SK-N-SH (cell line): ENCODE results near the gene KCNJ10. TPM values are rescaled to one million over a fixed set of nuclear protein-coding genes. Genes with fewer than 3 reads are reported as not detected.

Source experiments
- CTCF ChIA-PET: fragments of 300-600, 350-600 bp; formaldehyde crosslinking; extraction: SDS; loops from one replicate; lab custom pipeline; 2021; lab: Yijun Ruan, JAX
- POLR2A ChIA-PET: fragments of 350-600 bp; sonication (Branson Sonifier 250); formaldehyde crosslinking; extraction: SDS; loops from one replicate; lab custom pipeline; 2020; ENCODE audit warnings: antibody characterized with exemption, inconsistent platforms; lab: Yijun Ruan, JAX
- DNase-seq: peaks from one replicate; pipeline ENCODE4 v3.0.0; 2012
- H2AFZ ChIP-seq: fragments of 200-600 bp; sonication (generic); 2 replicates; pipeline ENCODE4 v1.8.1; 2016; ENCODE audit warnings: antibody characterized with exemption, mild to moderate bottlenecking, low read depth
- H3F3A ChIP-seq: fragments of 200-600 bp; sonication (generic); replicated peaks from 2 replicates; pipeline ENCODE3; 2016; ENCODE audit warnings: antibody characterized with exemption, mild to moderate bottlenecking; ENCODE audit not compliant: insufficient read depth
- H3K27ac ChIP-seq, 2 experiments: fragments of 200-500 bp in 1 of 2; fragments of 200-600 bp in 1 of 2; sonication (Bioruptor generic) in 1 of 2; sonication (generic), shearing (Covaris generic) in 1 of 2; 2 replicates each; pipeline versions ENCODE4 v1.5.1 to v1.6.1; 2014 to 2016; ENCODE audit warnings: low read depth in 2 of 2, inconsistent platforms in 1 of 2, low read length in 1 of 2, mild to moderate bottlenecking in 1 of 2, mixed read lengths in 1 of 2
- H3K27me3 ChIP-seq: fragments of 200-600 bp; sonication (generic), shearing (Covaris generic); 2 replicates; pipeline ENCODE4 v1.6.1; 2016; ENCODE audit warnings: mixed run types; ENCODE audit not compliant: insufficient read depth
- H3K36me3 ChIP-seq, 2 experiments: fragments of 200-500 bp in 1 of 2; fragments of 200-600 bp in 1 of 2; sonication (Bioruptor generic) in 1 of 2; sonication (generic) in 1 of 2; replicated peaks in 1 of 2; 2 replicates each; pipeline versions ENCODE3 to v1.5.1; 2014 to 2016; ENCODE audit warnings: low read length in 1 of 2, mild to moderate bottlenecking in 1 of 2; ENCODE audit not compliant: insufficient read depth in 2 of 2, control insufficient read depth in 1 of 2
- H3K4me1 ChIP-seq, 2 experiments: fragments of 200-500 bp in 1 of 2; fragments of 200-600 bp in 1 of 2; sonication (Bioruptor generic) in 1 of 2; sonication (generic), shearing (Covaris generic) in 1 of 2; 2 replicates each; pipeline versions ENCODE4 v1.5.1 to v1.6.1; 2014 to 2016; ENCODE audit warnings: low read depth in 1 of 2, low read length in 1 of 2, mixed run types in 1 of 2; ENCODE audit not compliant: insufficient read depth in 2 of 2, control insufficient read depth in 1 of 2
- H3K4me2 ChIP-seq: fragments of 200-600 bp; sonication (generic), shearing (Covaris generic); 2 replicates; pipeline ENCODE4 v1.6.1; 2017; ENCODE audit warnings: mixed run types
- H3K4me3 ChIP-seq, 2 experiments: fragments of 200-500 bp in 1 of 2; fragments of 200-600 bp in 1 of 2; sonication (Bioruptor generic) in 1 of 2; sonication (generic), shearing (Covaris generic) in 1 of 2; 2 replicates each; pipeline versions ENCODE4 v1.5.1 to v1.8.1; 2014 to 2016; ENCODE audit warnings: low read depth in 2 of 2, inconsistent platforms in 1 of 2, low read length in 1 of 2, mild to moderate bottlenecking in 1 of 2, mixed read lengths in 1 of 2, moderate library complexity in 1 of 2
- H3K79me2 ChIP-seq: fragments of 200-600 bp; sonication (generic); 2 replicates; pipeline ENCODE4 v1.8.1; 2017; ENCODE audit warnings: mild to moderate bottlenecking; ENCODE audit not compliant: insufficient read depth
- H3K9ac ChIP-seq: fragments of 200-600 bp; sonication (generic); 2 replicates; pipeline ENCODE4 v1.6.1; 2017; ENCODE audit warnings: mixed run types
- H3K9me2 ChIP-seq: fragments of 200-600 bp; sonication (generic); 2 replicates; pipeline ENCODE4 v1.6.1; 2017; ENCODE audit warnings: mixed run types
- H3K9me3 ChIP-seq: fragments of 200-600 bp; sonication (generic); 2 replicates; pipeline ENCODE4 v1.6.1; 2017; ENCODE audit warnings: mixed run types, mild to moderate bottlenecking, moderate library complexity
- H4K20me1 ChIP-seq: fragments of 200-600 bp; sonication (generic); 2 replicates; pipeline ENCODE4 v1.6.1; 2017; ENCODE audit warnings: mild to moderate bottlenecking, mixed run types; ENCODE audit not compliant: insufficient read depth
- CHD2 ChIP-seq: fragments of 150-350 bp; IDR thresholded peaks from 2 replicates; pipeline ENCODE4 v1.6.1; 2018; ENCODE audit warnings: low read length; ENCODE audit not compliant: partially characterized antibody
- EZH2phosphoT487 ChIP-seq: fragments of 200-600 bp; sonication (generic); IDR thresholded peaks from 2 replicates; pipeline ENCODE4 v1.6.1; 2017; ENCODE audit warnings: low read depth, mixed run types, mild to moderate bottlenecking, antibody characterized with exemption, moderate library complexity, borderline replicate concordance
- FOXJ3 ChIP-seq: sonication (generic); formaldehyde crosslinking; IDR thresholded peaks from 2 replicates; pipeline ENCODE4 v1.5.1; 2020; ENCODE audit warnings: mild to moderate bottlenecking, missing genetic modification reagents
- FOXM1 ChIP-seq: IDR thresholded peaks from 2 replicates; pipeline ENCODE4 v1.4.0; 2012; ENCODE audit warnings: low read depth, mild to moderate bottlenecking
- GABPA ChIP-seq: IDR thresholded peaks from 2 replicates; pipeline ENCODE4 v1.4.0; 2012; ENCODE audit warnings: low read depth, mild to moderate bottlenecking
- GATA2 ChIP-seq: sonication (generic); formaldehyde crosslinking; IDR thresholded peaks from 2 replicates; pipeline ENCODE4 v1.5.0; 2020; ENCODE audit warnings: mild to moderate bottlenecking, missing genetic modification reagents
- NFIC ChIP-seq: IDR thresholded peaks from 2 replicates; pipeline ENCODE4 v1.4.0; 2012; ENCODE audit warnings: borderline replicate concordance
- NRF1 ChIP-seq: IDR thresholded peaks from 2 replicates; pipeline ENCODE4 v1.6.1; 2012; ENCODE audit warnings: low read depth, mild to moderate bottlenecking, low read length
- POLR2AphosphoS5 ChIP-seq: IDR thresholded peaks from 2 replicates; pipeline ENCODE4 v1.6.1; 2012; ENCODE audit warnings: low read depth, low read length
- RCOR1 ChIP-seq: fragments of 150-350 bp; IDR thresholded peaks from 2 replicates; pipeline ENCODE4 v1.6.1; 2017; ENCODE audit warnings: antibody characterized with exemption, low read length
- RFX5 ChIP-seq: IDR thresholded peaks from 2 replicates; pipeline ENCODE4 v1.6.1; 2012; ENCODE audit warnings: mild to moderate bottlenecking, improper control_type of control experiment, low read length
- SIN3A ChIP-seq: IDR thresholded peaks from 2 replicates; pipeline ENCODE4 v1.6.1; 2012; ENCODE audit warnings: low read depth, mild to moderate bottlenecking, low read length, moderate library complexity, borderline replicate concordance
- SMC3 ChIP-seq: IDR thresholded peaks from 2 replicates; pipeline ENCODE4 v1.6.1; 2012; ENCODE audit warnings: low read depth, low read length, improper control_type of control experiment
- TAF1 ChIP-seq: IDR thresholded peaks from 2 replicates; pipeline ENCODE4 v1.6.1; 2012; ENCODE audit warnings: low read depth, mild to moderate bottlenecking, low read length, moderate library complexity, borderline replicate concordance
- TCF12 ChIP-seq: IDR thresholded peaks from 2 replicates; pipeline ENCODE4 v1.4.0; 2012
- YY1 ChIP-seq: IDR thresholded peaks from 2 replicates; pipeline ENCODE4 v1.4.0; 2012; ENCODE audit warnings: low read depth, mild to moderate bottlenecking
- ZBTB33 ChIP-seq: IDR thresholded peaks from 2 replicates; pipeline ENCODE4 v1.4.0; 2012; ENCODE audit warnings: low read depth, borderline replicate concordance
- WGBS: methylation state at CpG from one replicate; pipeline ENCODE4 v1.1.6; 2017; ENCODE audit warnings: low lambda C conversion rate; 5-methylcytosine and 5-hydroxymethylcytosine counted together
- polyA plus RNA-seq, 3 experiments: library from polyadenylated mRNA; depleted of rRNA; stranded (reverse); fragments of >200 nt; gene quantifications; 2 replicates each; pipeline ENCODE4 v1.2.3, GENCODE V29; 2012
- TF ChIP-seq, protein P1 (sequence below): IDR thresholded peaks from 2 replicates; pipeline ENCODE4 v1.4.0; 2012; ENCODE audit warnings: low read depth, borderline replicate concordance
- TF ChIP-seq, protein P2 (sequence below): fragments of 150-350 bp; IDR thresholded peaks from 2 replicates; pipeline ENCODE4 v1.6.1; 2017; ENCODE audit warnings: antibody characterized with exemption, low read length, low read depth, borderline replicate concordance
- TF ChIP-seq, protein P3 (sequence below): IDR thresholded peaks from 2 replicates; pipeline ENCODE4 v1.4.0; 2012; ENCODE audit warnings: low read depth

Gene KCNJ10
- polyA plus RNA-seq, 1 of the 3 experiments (the other 2 are of a cell fraction) = not detected

- H2AFZ ChIP-seq = no peak overlapping the region
- H3K27ac ChIP-seq = no peak overlapping the region
- H3K4me3 ChIP-seq = no peak overlapping the region
- no peak for DNase-seq
- WGBS = 81% methylated on average over 2 of the region's 2 CpGs
- H3K27me3 ChIP-seq = no peaks in the 10 kb centered on the region
- H3K79me2 ChIP-seq = no peaks in the 10 kb centered on the region
- TF ChIP-seq TCF12 = no peak
- TF ChIP-seq POLR2AphosphoS5 = no peak
- TF ChIP-seq GATA2 (CRISPR knock-in tag) = no peak
- TF ChIP-seq NFIC = no peak
- TF ChIP-seq FOXM1 = no peak
- TF ChIP-seq, protein P1, sequence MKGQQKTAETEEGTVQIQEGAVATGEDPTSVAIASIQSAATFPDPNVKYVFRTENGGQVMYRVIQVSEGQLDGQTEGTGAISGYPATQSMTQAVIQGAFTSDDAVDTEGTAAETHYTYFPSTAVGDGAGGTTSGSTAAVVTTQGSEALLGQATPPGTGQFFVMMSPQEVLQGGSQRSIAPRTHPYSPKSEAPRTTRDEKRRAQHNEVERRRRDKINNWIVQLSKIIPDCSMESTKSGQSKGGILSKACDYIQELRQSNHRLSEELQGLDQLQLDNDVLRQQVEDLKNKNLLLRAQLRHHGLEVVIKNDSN = no peak
- TF ChIP-seq FOXJ3 (CRISPR knock-in tag) = no peak
- CTCF ChIA-PET = interaction anchor here (0.6 to 4.1 kb wide), 9 partner anchors 18 to 365 kb away, joined by 3 to 67 read pairs (median 4); partner anchors contain the start of gene IGSF8
- no peaks in the 10 kb centered on the region for H3K9me2 ChIP-seq
- peaks cover 7 to 12% of the 10 kb centered on the region in 2 experiments for H3K36me3 ChIP-seq
- H3K4me2 ChIP-seq = no peak overlapping the region
- H3K4me1 ChIP-seq = peaks cover 2 to 5% of the 10 kb centered on the region in 2 experiments; a peak in 2 of 4 replicates
- H3K9me3 ChIP-seq = no peaks in the 10 kb centered on the region
- no peaks in the 10 kb centered on the region for H4K20me1 ChIP-seq
- no peak overlapping the region for H3K9ac ChIP-seq
- POLR2A ChIA-PET = no interaction called here
- peaks cover under 1% of the 10 kb centered on the region for H3F3A ChIP-seq
Observed at GRCh38 chr1:160024195-160024905, 45.6 kb downstream of the KCNJ10 start.

DNA sequence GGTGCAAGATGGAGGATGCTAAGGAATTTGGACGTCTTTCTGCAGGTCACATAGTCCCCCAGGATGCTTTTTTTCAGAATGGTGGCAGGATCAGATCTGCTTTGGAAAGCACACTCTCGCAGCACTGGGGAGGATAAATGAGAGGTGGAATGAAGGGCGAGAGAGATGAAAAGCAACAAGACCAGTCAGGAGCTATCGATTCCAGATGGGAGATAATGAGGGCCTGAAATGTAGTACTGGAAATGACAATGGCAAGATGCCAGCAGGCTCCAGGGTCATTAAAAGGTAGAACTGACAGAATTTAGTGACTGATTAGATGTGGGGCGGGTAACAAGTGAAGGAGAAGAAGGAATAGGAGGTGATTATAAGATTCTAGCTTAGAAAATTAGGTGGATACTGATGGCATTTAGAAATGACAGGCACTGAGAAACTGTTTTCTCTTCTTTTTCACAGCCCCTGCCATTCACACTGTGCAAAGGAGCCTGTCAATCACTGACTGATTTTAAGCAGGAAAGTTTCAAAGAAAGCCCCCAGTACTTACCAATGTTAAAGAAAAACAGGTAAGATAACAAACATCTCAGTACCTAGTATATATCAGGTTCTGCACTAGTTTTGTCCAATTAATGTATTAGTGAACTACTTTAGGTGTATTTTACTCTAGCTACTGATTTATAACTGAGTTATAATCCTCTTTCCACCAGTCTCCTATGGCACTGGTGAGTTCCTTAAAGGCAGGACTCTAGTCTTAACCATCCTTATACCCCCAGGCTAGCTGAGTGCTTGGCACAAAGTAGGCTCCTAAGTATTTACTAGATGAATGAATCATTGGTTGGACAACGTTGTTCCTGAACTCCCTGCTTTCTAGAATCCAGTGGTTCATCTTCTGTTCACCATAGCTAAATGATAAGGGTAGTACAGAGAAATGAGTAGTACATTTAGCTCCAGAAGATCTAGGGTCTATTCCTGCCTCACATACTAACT lies 47.3 kb downstream of the KCNJ10 start:
- no peaks in the 10 kb centered on the region for H3K9me3 ChIP-seq
- H3K4me2 ChIP-seq = no peak overlapping the region
- no peaks in the 10 kb centered on the region for H3K9me2 ChIP-seq
- no peaks in the 10 kb centered on the region for H3K27me3 ChIP-seq
- TF ChIP-seq, protein P2, sequence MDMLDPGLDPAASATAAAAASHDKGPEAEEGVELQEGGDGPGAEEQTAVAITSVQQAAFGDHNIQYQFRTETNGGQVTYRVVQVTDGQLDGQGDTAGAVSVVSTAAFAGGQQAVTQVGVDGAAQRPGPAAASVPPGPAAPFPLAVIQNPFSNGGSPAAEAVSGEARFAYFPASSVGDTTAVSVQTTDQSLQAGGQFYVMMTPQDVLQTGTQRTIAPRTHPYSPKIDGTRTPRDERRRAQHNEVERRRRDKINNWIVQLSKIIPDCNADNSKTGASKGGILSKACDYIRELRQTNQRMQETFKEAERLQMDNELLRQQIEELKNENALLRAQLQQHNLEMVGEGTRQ = no peak
- no peak for TF ChIP-seq CHD2
- TF ChIP-seq NRF1 = no peak
- no peak for TF ChIP-seq YY1
- no peak for TF ChIP-seq SIN3A
- TF ChIP-seq SMC3 = no peak
- no peak for TF ChIP-seq TAF1
- no peak for TF ChIP-seq RCOR1
- TF ChIP-seq GABPA = no peak
- TF ChIP-seq, protein P3, sequence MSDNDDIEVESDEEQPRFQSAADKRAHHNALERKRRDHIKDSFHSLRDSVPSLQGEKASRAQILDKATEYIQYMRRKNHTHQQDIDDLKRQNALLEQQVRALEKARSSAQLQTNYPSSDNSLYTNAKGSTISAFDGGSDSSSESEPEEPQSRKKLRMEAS = no peak
- TF ChIP-seq EZH2phosphoT487 = no peak
- TF ChIP-seq POLR2AphosphoS5 = no peak
- no peak for TF ChIP-seq RFX5
- no peak for TF ChIP-seq NFIC
- TF ChIP-seq ZBTB33 = no peak
- TF ChIP-seq FOXJ3 (CRISPR knock-in tag) = no peak
- H3K4me3 ChIP-seq = no peak overlapping the region
- ChIA-PET CTCF (interaction anchor here (0.6 to 4.1 kb wide), 9 partner anchors 16 to 224 kb away, joined by 3 to 67 read pairs (median 3); partner anchors contain the start of gene IGSF8), POLR2A (interaction anchor here (0.6 kb wide), 1 partner anchor 1326 kb away, joined by 3 read pairs; no protein-coding TSS in a partner anchor)
- H3K27ac ChIP-seq = no peak overlapping the region
- no peaks in the 10 kb centered on the region for H3K79me2 ChIP-seq
- DNase-seq = no peak
- H4K20me1 ChIP-seq = no peaks in the 10 kb centered on the region
- 38% methylated on average over 6 of the region's 6 CpGs for WGBS
- peaks cover 5 to 12% of the 10 kb centered on the region in 2 experiments; a peak in 3 of 4 replicates for H3K4me1 ChIP-seq
- no peak overlapping the region for H2AFZ ChIP-seq
- H3K36me3 ChIP-seq = peaks cover 6 to 7% of the 10 kb centered on the region in 2 experiments
- peaks cover 5% of the 10 kb centered on the region for H3F3A ChIP-seq
- H3K9ac ChIP-seq = no peak overlapping the region
